Upper lobe of right lung (tissue), 1 donor: ENCODE measurements around the gene IL1RAPL1. TPM values are rescaled to one million over a fixed set of nuclear protein-coding genes. Genes with fewer than 3 reads are reported as not detected.

Experiments
- ATAC-seq: fragments of 200-7000 bp; cut with Tn5 transposase; one replicate; pipeline ENCODE4 v1.9.1; 2020; ENCODE audit warnings: mild to moderate bottlenecking, moderate library complexity
- DNase-seq: peaks from one replicate; pipeline ENCODE4 v3.0.0-alpha.2; 2020
- H3K27ac ChIP-seq: fragments of 200-600 bp; one replicate; pipeline ENCODE4 v1.8.0; 2022
- H3K27me3 ChIP-seq: fragments of 200-600 bp; one replicate; pipeline ENCODE4 v1.8.0; 2022; ENCODE audit warnings: mild to moderate bottlenecking
- H3K36me3 ChIP-seq: fragments of 200-600 bp; one replicate; pipeline ENCODE4 v1.8.0; 2022
- H3K4me1 ChIP-seq: fragments of 200-600 bp; one replicate; pipeline ENCODE4 v1.8.0; 2022
- H3K4me3 ChIP-seq: fragments of 200-600 bp; one replicate; pipeline ENCODE4 v1.8.0; 2022; ENCODE audit warnings: mild to moderate bottlenecking
- H3K9me3 ChIP-seq: fragments of 200-600 bp; one replicate; pipeline ENCODE4 v1.8.0; 2022
- intact Hi-C: fragments of 100-400 bp; cut with DNase I; formaldehyde crosslinking; loops from one replicate; pipeline ENCODE4 v1.11.0; 2022
- long read RNA-seq: library from polyadenylated mRNA; unstranded; transcript quantifications from one replicate; pipeline ENCODE4 v2.0.0, GENCODE V29; 2021
- total RNA-seq: library from RNA; stranded (reverse); fragmentation: NEBNext Ultra II Directional; extraction: Animal tissue kit (Norgen Biotek cat#: 25700); gene quantifications from one replicate; pipeline ENCODE4 v1.2.1, GENCODE V29; 2021
- TF ChIP-seq, protein P1 (sequence below): fragments of 200-600 bp; IDR thresholded peaks from one replicate; pipeline ENCODE4 v1.8.0; 2022; ENCODE audit warnings: antibody characterized with exemption
- donor health status: DM: no; HTN: yes; CAD: no; lungs with severe emphysema.

Gene IL1RAPL1
- total RNA-seq: not detected
- long read RNA-seq: 0 reads

DNA sequence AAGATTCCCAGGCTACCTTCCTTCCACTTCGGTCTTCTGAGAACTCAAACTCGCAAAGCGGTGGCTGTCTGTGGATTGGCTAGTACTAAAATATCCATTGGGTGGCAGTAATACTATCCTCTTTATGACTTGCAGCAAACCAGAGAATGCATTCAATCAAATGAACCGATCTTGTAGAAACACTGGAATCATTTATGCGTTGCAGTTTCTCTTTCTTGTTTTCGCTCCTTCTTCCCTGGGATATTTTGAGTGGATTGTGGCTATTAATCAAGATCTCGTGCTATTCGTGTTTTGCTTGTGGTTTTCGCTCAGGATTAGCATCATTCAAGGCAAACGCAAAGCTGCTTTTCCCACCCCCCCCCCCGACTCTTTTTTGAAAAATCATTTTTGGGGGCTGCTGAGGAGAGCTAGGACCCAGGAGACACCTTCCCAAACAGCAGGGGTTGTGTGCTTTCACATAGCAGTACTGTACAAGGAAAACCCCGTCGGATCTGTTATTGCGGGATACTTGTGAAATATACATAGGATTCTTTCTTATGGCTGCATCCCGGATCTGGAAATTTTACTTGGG lies at the start of gene IL1RAPL1:
TSS of gene IL1RAPL1 (plus strand) at position 466 of the 571 bp plus-strand sequence.
- Histone ChIP-seq H3K36me3 (no peaks in the 10 kb centered on the region), H3K4me3 (no peak within 1 kb of the TSS), H3K27me3 (no peaks in the 10 kb centered on the region), H3K27ac (no peak within 1 kb of the TSS), H3K4me1 (no peaks in the 10 kb centered on the region), H3K9me3 (no peaks in the 10 kb centered on the region)
- DNase-seq (no peak), ATAC-seq (no peak)
- intact Hi-C loops: no loop called here
- TF ChIP-seq, protein P1, sequence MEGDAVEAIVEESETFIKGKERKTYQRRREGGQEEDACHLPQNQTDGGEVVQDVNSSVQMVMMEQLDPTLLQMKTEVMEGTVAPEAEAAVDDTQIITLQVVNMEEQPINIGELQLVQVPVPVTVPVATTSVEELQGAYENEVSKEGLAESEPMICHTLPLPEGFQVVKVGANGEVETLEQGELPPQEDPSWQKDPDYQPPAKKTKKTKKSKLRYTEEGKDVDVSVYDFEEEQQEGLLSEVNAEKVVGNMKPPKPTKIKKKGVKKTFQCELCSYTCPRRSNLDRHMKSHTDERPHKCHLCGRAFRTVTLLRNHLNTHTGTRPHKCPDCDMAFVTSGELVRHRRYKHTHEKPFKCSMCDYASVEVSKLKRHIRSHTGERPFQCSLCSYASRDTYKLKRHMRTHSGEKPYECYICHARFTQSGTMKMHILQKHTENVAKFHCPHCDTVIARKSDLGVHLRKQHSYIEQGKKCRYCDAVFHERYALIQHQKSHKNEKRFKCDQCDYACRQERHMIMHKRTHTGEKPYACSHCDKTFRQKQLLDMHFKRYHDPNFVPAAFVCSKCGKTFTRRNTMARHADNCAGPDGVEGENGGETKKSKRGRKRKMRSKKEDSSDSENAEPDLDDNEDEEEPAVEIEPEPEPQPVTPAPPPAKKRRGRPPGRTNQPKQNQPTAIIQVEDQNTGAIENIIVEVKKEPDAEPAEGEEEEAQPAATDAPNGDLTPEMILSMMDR: peak; percentile 12

DNA sequence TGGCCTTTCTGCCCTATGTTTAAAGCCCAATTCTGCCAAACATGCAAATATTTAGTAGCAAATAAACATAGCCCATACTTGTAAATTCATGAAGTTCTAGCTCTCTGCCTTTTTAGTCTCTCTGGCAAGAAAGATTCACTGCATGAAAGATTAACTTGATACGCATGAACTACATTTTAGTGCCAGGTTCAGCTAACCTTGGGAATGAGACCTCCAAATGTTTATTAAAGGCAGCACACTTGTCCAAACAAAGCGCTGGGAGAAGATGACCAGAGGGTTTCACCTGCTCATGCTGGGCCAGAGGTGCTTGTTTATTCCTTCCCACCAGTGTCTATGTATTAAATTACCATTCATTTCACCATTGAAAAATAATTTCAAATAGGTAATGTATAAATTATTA lies 44.5 kb upstream of the IL1RAPL1 start:
- no peaks in the 10 kb centered on the region for H3K36me3 ChIP-seq
- intact Hi-C loops: no loop called here

DNA sequence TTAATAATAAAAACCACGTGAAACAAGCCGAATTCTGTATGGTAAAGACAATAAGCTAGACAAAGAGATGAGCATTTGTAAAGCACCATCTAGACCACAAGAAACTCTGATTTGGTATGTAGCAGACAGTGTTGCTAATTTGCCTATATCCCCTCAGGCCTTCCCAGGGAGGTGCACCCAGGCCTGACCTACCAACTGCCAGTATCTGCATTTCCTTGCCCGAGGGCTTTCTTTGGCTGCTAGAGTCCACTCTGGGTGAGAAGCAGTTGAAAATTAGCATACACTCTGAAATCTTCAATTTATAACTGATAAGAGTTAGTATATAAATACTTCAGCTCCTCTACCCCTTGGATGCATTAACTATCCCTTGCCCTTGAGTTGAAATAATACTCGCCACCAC lies 37.4 kb upstream of the IL1RAPL1 start:
- H3K36me3 ChIP-seq: no peaks in the 10 kb centered on the region
- TF ChIP-seq, protein P1: no peak
- no peaks in the 10 kb centered on the region for H3K27me3 ChIP-seq
- ATAC-seq (no peak), DNase-seq (no peak)
- no peaks in the 10 kb centered on the region for H3K4me1 ChIP-seq
- H3K27ac ChIP-seq: no peak overlapping the region
- no peaks in the 10 kb centered on the region for H3K9me3 ChIP-seq
- H3K4me3 ChIP-seq: no peak overlapping the region
- intact Hi-C loops: no loop called here

More for the DNA sequence above, 44.5 kb upstream of the IL1RAPL1 start:
- no peak overlapping the region for H3K4me3 ChIP-seq
- TF ChIP-seq, protein P1: no peak
- no peak for ATAC-seq
- no peak for DNase-seq
- H3K4me1 ChIP-seq: no peaks in the 10 kb centered on the region
- H3K27me3 ChIP-seq: no peaks in the 10 kb centered on the region
- no peaks in the 10 kb centered on the region for H3K9me3 ChIP-seq
- H3K27ac ChIP-seq: no peak overlapping the region

DNA sequence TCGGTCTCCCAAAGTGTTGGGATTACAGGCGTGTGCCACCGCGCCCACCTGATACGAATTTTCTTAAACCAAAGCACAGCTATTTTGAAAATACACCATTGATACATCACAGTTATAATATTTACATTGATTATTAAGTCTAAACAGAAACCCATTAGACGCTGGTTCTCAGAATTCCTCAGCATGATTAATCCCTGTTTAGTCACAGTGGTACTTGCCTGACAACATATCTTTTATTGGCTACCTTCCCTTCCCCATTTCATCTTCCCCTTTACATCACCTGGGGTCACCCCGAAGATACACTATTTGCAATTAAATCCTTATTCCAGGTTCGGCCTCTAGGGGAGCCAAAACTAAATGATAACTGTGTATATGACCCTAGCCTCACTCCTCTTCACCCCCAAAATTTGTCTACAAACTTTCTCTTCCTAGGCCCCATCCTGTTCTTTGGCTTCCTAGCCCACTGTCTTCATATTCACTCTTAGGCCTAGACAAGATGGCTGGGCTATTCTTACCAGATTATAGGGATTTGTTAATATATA lies 36.8 kb upstream of the IL1RAPL1 start:
- no peaks in the 10 kb centered on the region for H3K9me3 ChIP-seq
- ATAC-seq: no peak
- TF ChIP-seq, protein P1: no peak
- no peaks in the 10 kb centered on the region for H3K36me3 ChIP-seq
- no peaks in the 10 kb centered on the region for H3K27me3 ChIP-seq
- H3K27ac ChIP-seq: no peak overlapping the region
- DNase-seq: no peak
- H3K4me3 ChIP-seq: no peak overlapping the region
- no peaks in the 10 kb centered on the region for H3K4me1 ChIP-seq
- intact Hi-C loops: no loop called here

DNA sequence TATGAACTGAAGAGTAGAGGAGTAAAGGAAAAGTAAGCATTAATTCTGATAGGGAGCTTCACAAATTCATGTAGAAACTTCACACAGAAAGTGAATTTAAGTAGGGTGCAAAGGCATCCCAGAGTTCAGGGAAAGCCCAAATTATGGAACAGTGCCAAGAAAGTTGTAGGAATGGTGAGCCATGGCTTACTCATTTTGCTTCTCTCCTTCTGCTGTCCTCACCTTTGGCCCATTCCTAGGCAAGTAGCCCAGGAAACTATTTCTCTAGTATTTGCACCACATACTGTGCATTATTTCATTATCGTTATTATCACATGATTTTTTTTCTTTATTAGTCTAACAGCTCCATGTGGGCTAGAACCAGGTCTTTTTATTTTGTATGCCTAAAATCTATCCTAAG lies 34.9 kb upstream of the IL1RAPL1 start:
- no peak for ATAC-seq
- intact Hi-C loops: no loop called here

More for the DNA sequence above, 34.9 kb upstream of the IL1RAPL1 start:
- H3K9me3 ChIP-seq: no peaks in the 10 kb centered on the region
- TF ChIP-seq, protein P1: no peak
- no peak overlapping the region for H3K27ac ChIP-seq
- no peaks in the 10 kb centered on the region for H3K4me1 ChIP-seq
- no peak for DNase-seq
- H3K4me3 ChIP-seq: no peak overlapping the region
- H3K36me3 ChIP-seq: no peaks in the 10 kb centered on the region
- no peaks in the 10 kb centered on the region for H3K27me3 ChIP-seq
